Skeletal muscle tissue (tissue), 4 donors: ENCODE data around the gene EXOC6. TPM values are rescaled to one million over a fixed set of nuclear protein-coding genes. Genes with fewer than 3 reads are reported as not detected.
"Not testable (repeated sequence)": the region's sequence is repeated elsewhere in the genome, so short reads cannot be mapped to it uniquely, and the experiment has no call there.

Experiments
- H3K27ac ChIP-seq: one replicate; pipeline ENCODE4 v1.7.0; 2013; ENCODE audit warnings: mild to moderate bottlenecking, low read depth, low read length, inconsistent platforms
- H3K27me3 ChIP-seq, 3 donors: one replicate each; pipeline ENCODE4 v1.7.0; 2013; ENCODE audit warnings: low read length in 3 of 3; ENCODE audit not compliant: control insufficient read depth in 3 of 3, insufficient read depth in 3 of 3
- H3K36me3 ChIP-seq, 3 donors: one replicate each; pipeline ENCODE4 v1.7.0; 2013; ENCODE audit warnings: low read length in 3 of 3; ENCODE audit not compliant: control insufficient read depth in 3 of 3, insufficient read depth in 3 of 3
- H3K4me1 ChIP-seq, 3 donors: one replicate each; pipeline ENCODE4 v1.7.0; 2013; ENCODE audit warnings: low read length in 3 of 3, mild to moderate bottlenecking in 3 of 3; ENCODE audit not compliant: control insufficient read depth in 3 of 3, insufficient read depth in 3 of 3
- H3K4me3 ChIP-seq, 3 donors: one replicate each; pipeline ENCODE4 v1.7.0; 2013; ENCODE audit warnings: low read length in 3 of 3
- H3K9ac ChIP-seq, 3 donors: one replicate each; pipeline ENCODE4 v1.7.0; 2013; ENCODE audit warnings: low read length in 3 of 3, mild to moderate bottlenecking in 3 of 3, moderate library complexity in 2 of 3, low read depth in 1 of 3
- H3K9me3 ChIP-seq, 3 donors: one replicate each; pipeline ENCODE4 v1.7.0; 2013; ENCODE audit warnings: low read length in 3 of 3; ENCODE audit not compliant: control insufficient read depth in 3 of 3
- total RNA-seq: library from RNA; depleted of rRNA; stranded (reverse); fragments of >200 nt; gene quantifications from one replicate; pipeline ENCODE4 v1.2.3, GENCODE V29; 2014
- donor health status: Osteomylitis.

The EXOC6 gene
- total RNA-seq, 1 donor from 2014 or later, result 54.8 TPM

DNA sequence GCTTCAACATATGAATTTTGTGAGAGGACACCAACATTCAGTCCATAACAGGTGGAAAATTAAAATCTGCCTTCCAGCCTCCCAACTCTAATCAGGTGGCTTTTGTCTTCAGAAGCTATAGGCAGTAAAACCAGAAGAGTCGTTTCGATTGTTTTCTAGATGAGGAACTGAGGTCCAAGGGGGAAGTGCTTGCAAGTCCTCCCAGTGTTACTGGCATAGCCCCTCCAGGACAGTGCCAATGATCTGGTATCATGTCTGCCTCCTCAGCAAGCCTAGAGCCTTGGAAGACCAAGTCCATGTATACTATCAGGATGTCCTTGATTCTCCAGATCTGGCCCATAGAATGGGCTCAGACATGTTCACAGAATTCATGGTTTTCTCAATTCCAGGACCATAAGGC, 242.3 kb downstream of the EXOC6 start:
- no peak overlapping the region for H3K4me3 ChIP-seq
- H3K9me3 ChIP-seq, result no peaks in the 10 kb centered on the region
- no peaks in the 10 kb centered on the region for H3K27me3 ChIP-seq
- no peak overlapping the region for H3K9ac ChIP-seq
- H3K4me1 ChIP-seq, result no peaks in the 10 kb centered on the region
- no peaks in the 10 kb centered on the region for H3K36me3 ChIP-seq
- no peak overlapping the region for H3K27ac ChIP-seq

DNA sequence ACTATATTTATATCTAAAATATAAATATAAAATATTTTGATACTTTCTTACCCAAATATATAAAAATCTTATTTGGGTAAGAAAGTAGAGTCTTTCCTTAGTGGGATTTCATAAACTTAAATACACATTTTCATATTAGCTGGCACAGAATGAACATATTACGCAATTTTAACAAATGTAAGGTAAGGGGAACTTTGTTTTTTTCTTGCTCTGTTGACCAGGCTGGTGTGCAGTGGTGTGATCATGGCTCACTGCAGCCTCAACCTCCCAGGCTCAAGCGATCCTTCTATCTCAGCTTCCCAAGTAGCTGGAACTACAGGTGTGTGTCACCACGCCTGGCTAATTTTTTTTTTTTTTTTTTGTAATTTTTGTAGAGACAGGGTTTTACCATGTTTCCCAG, 243.6 kb downstream of the EXOC6 start:
- Histone ChIP-seq H3K27me3 (no peaks in the 10 kb centered on the region), H3K4me1 (no peaks in the 10 kb centered on the region)

DNA sequence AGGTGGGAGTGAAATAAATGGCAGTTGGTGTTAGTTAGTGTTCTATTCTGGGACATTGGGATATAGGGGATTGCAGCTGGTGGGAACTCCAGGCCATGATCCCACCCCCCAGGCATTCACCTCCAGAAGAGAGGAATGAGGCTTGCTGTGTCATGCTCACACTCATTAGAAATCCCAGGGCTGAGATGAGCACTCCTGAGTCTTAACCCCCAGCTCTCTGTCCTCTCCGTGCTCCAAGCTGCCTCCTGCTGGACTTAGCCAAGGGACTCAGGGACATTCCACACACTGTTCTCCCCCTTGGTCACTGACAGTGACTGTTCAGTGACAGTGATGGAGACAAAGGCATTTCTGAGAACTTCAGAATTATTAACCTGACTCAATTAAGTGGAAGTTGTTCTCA, 246.9 kb downstream of the EXOC6 start:
- H3K27me3 ChIP-seq, result no peaks in the 10 kb centered on the region
- no peak overlapping the region for H3K4me3 ChIP-seq
- no peak overlapping the region for H3K9ac ChIP-seq
- H3K27ac ChIP-seq, result no peak overlapping the region
- no peaks in the 10 kb centered on the region for H3K4me1 ChIP-seq
- no peaks in the 10 kb centered on the region for H3K36me3 ChIP-seq
- no peaks in the 10 kb centered on the region for H3K9me3 ChIP-seq

More for the DNA sequence above, 243.6 kb downstream of the EXOC6 start:
- Histone ChIP-seq H3K9ac (no peak overlapping the region), H3K27ac (no peak overlapping the region), H3K4me3 (no peak overlapping the region), H3K36me3 (no peaks in the 10 kb centered on the region), H3K9me3 (no peaks in the 10 kb centered on the region)

DNA sequence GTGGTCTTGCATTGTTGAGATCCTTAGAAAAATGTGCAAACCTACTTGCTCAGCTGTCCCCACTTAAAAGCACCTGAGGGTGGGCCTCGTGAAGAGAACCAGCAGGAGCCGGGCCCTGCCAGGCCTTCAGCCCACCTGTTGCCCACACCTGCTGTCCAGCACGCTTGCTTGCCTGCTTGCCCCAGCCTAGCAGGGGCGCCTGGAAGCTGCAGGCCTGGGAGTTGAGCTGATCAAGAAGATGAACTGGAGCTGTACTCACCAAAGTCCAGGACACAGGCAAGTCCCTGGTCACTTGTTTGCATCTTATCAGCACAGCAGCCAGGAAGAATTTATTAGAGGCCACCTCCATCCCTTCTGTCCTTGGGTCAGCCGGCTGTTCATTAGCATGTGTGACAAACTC, 248.6 kb downstream of the EXOC6 start:
- no peaks in the 10 kb centered on the region for H3K27me3 ChIP-seq
- no peak overlapping the region for H3K9ac ChIP-seq
- H3K4me1 ChIP-seq, result no peaks in the 10 kb centered on the region
- no peaks in the 10 kb centered on the region for H3K9me3 ChIP-seq
- no peak overlapping the region for H3K4me3 ChIP-seq
- H3K27ac ChIP-seq, result no peak overlapping the region
- H3K36me3 ChIP-seq, result no peaks in the 10 kb centered on the region

DNA sequence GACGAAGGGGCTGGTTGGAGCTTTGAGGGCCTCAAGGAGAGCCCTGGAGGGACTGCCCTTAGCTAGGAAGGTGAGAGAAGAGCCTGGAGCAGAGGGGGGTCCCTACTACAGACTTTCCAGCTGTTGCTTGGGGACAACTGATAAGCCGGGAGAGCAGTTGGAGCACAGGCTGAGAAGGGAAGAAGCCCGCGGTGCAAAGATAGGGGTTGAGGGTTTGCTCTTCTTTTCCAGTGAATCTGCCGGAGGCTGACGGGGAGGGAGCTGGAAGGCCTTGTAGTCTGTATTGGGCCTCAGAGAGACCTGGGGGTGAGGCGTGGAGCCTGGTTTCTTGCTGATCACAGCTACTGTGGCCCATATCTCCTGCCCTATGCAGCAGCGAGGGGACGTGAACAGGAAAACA, 249.1 kb downstream of the EXOC6 start:
- Histone ChIP-seq H3K4me3 (no peak overlapping the region), H3K36me3 (no peaks in the 10 kb centered on the region), H3K9ac (no peak overlapping the region), H3K27me3 (no peaks in the 10 kb centered on the region), H3K9me3 (no peaks in the 10 kb centered on the region), H3K27ac (no peak overlapping the region), H3K4me1 (no peaks in the 10 kb centered on the region)

DNA sequence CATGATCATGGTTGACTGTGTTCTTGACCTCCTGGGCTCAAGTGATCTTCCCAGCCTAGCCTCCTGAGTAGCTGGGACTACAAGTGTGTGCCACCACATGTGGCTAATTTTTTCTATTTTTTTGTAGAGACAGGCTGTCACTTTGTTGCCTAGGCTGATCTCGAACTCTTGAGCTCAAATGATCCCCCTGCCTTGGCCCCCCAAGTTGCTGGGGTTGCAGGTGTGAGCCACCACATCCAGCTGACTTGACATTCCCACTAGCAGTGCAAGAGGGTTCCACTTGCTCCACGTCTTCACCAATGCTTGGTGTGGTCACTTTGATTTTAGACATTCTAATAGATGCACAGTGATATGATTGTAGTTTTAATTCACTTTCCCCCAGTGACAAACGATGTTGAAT, 250.5 kb downstream of the EXOC6 start:
- H3K4me1 ChIP-seq, result no peaks in the 10 kb centered on the region
- H3K27me3 ChIP-seq, result no peaks in the 10 kb centered on the region
- no peaks in the 10 kb centered on the region for H3K36me3 ChIP-seq
- H3K9me3 ChIP-seq, result peaks cover 0 to 1% (median 0%) of the 10 kb centered on the region in 3 donors
- no peak overlapping the region for H3K9ac ChIP-seq
- H3K4me3 ChIP-seq, result no peak overlapping the region
- no peak overlapping the region for H3K27ac ChIP-seq

DNA sequence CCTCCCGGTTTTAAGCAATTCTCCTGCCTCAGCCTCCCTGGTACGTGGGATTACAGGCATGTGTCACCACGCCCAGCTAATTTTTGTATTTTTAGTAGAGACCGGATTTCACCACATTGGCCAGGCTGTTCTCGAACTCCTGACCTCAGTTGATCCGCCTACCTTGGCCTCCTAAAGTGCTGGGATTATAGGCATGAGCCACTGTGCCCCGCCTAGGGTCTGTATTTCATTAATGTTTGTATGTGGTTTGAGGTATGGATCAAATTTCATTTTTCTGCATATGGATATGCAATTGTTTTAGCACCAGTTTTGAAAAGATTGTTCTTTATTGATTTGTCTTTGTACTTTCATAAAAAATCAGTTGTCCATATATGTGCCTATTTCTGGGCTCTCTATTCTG, 251.3 kb downstream of the EXOC6 start:
- Histone ChIP-seq H3K4me3 (no peak overlapping the region), H3K9ac (no peak overlapping the region), H3K27me3 (no peaks in the 10 kb centered on the region), H3K4me1 (no peaks in the 10 kb centered on the region), H3K27ac (no peak overlapping the region), H3K36me3 (no peaks in the 10 kb centered on the region), H3K9me3 (peaks cover 0 to 4% (median 0%) of the 10 kb centered on the region in 3 donors)

DNA sequence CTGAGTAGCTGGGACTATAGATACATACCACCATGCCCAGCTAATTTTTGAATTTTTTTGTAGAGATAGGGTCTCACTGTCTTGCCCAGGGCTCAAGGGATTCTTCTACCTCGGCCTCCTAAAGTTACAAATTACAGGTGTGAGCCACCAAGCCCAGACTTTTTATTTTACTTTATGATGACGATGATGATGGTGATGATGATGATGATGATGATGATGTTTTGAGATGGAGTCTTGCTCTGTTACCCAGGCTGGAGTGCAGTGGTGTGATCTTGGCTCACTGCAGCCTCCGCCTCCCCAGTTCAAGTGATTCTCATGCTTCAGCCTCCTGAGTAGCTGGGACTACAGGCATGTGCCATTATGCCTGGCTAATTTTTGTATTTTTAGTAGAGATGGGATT, 252.8 kb downstream of the EXOC6 start:
- not testable (repeated sequence) for H3K9me3 ChIP-seq, H3K36me3 ChIP-seq, H3K27me3 ChIP-seq, H3K4me1 ChIP-seq, H3K4me3 ChIP-seq, H3K27ac ChIP-seq, H3K9ac ChIP-seq

DNA sequence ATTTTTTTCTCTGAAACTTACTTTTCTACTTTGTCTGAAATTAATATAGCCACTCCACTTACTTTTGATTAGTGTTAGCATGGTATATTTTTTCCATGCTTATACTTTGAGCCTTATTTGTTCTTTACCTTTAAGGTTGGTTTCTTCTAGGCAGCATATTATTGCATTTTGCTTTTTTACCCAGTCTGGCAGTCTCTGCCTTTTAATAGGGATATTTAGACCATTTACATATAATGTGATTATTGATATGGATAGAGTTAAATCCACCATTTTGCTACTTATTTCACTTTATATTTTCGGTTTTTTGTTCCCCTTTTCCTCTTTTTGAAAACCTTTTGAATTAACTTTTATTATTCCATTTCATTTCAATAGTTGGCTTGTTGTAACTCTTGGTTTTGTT, 255.6 kb downstream of the EXOC6 start:
- Histone ChIP-seq H3K4me3 (no peak overlapping the region), H3K27ac (no peak overlapping the region), H3K27me3 (no peaks in the 10 kb centered on the region), H3K4me1 (no peaks in the 10 kb centered on the region), H3K36me3 (no peaks in the 10 kb centered on the region), H3K9ac (no peak overlapping the region), H3K9me3 (peaks cover 0 to 4% (median 0%) of the 10 kb centered on the region in 3 donors)

DNA sequence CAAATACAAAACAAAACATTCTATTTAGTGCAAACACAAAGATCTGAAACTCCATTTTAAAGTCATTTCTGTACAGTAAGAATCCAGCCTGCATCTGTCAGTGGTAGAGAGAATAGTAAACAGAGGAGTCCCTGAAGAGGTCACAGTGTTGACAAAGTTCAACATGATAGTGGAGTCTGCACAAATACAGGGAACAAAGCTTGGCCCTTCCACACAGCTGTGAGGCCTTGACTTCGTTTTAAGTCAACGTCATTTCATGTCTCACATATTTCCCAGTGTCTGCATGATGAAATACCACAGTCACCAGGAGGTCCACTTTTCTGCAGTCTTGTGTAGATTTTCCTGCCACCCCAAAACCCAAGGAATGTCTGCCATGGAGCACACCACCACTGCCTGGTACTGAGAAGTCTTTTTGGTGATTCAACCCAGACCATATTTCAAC, 258.3 kb downstream of the EXOC6 start:
- peaks cover 0 to 4% (median 0%) of the 10 kb centered on the region in 3 donors for H3K9me3 ChIP-seq
- no peaks in the 10 kb centered on the region for H3K36me3 ChIP-seq
- no peaks in the 10 kb centered on the region for H3K4me1 ChIP-seq
- no peaks in the 10 kb centered on the region for H3K27me3 ChIP-seq
- no peak overlapping the region for H3K9ac ChIP-seq
- no peak overlapping the region for H3K27ac ChIP-seq
- H3K4me3 ChIP-seq, result no peak overlapping the region
